ENCODE measurements around the gene SLX9. TPM values are rescaled to one million over a fixed set of nuclear protein-coding genes. Genes with fewer than 3 reads are reported as not detected.
"Not testable (repeated sequence)": the region's sequence is repeated elsewhere in the genome, so short reads cannot be mapped to it uniquely, and the experiment has no call there.

Gene SLX9
- total RNA-seq, 3 donors from 2014 or later, result 15.8 to 17.7 (median 17.0) TPM

- no peaks in the 10 kb centered on the region for H3K36me3 ChIP-seq
- peaks cover 8 to 24% of the 10 kb centered on the region in 2 donors for H3K4me1 ChIP-seq
- no peak overlapping the region for H3K4me3 ChIP-seq
- H3K27me3 ChIP-seq, result no peaks in the 10 kb centered on the region
- DNase-seq (ENCODE audit: low spot score in 2 of 2), result no peak
- H3K27ac ChIP-seq, result peak overlapping the region; percentile 85 to 89
- no peaks in the 10 kb centered on the region for H3K9me3 ChIP-seq
- no peak for TF ChIP-seq POLR2AphosphoS5 (IDR thresholded peaks at IDR 0.05)
- no peak for TF ChIP-seq CTCF (IDR thresholded peaks at IDR 0.05)
- no peak for TF ChIP-seq POLR2A (IDR thresholded peaks at IDR 0.05)
- intact Hi-C loops (cut with DNase I; ENCODE audit: low total_unique reads), result no loop called here
Observed at GRCh38 chr21:44926331-44927101, 13.3 kb upstream of the SLX9 start.

GRCh38 chr21:44927259-44927586 is 12.6 kb upstream of the SLX9 start:
- peak overlapping the region; percentile 85 to 89 for H3K27ac ChIP-seq
- H3K27me3 ChIP-seq, result peaks cover 0 to 3% of the 10 kb centered on the region in 2 donors
- TF ChIP-seq POLR2A (IDR thresholded peaks at IDR 0.05) (no peak), CTCF (IDR thresholded peaks at IDR 0.05) (no peak), POLR2AphosphoS5 (IDR thresholded peaks at IDR 0.05) (no peak)
- no peaks in the 10 kb centered on the region for H3K36me3 ChIP-seq
- H3K4me3 ChIP-seq, result no peak overlapping the region
- no peak for DNase-seq (ENCODE audit: low spot score in 2 of 2)
- no peaks in the 10 kb centered on the region for H3K9me3 ChIP-seq
- peaks cover 14 to 30% of the 10 kb centered on the region in 2 donors for H3K4me1 ChIP-seq
- intact Hi-C loops (cut with DNase I; ENCODE audit: low total_unique reads), result no loop called here

GRCh38 chr21:44927587-44928461 is 12.0 kb upstream of the SLX9 start:
- H3K4me1 ChIP-seq, result peaks cover 19 to 30% of the 10 kb centered on the region in 2 donors
- intact Hi-C loops (cut with DNase I; ENCODE audit: low total_unique reads), result no loop called here
- peak overlapping the region in 2 of 3 donors; percentile 13 to 51 for H3K4me3 ChIP-seq
- H3K27ac ChIP-seq, result peak overlapping the region; percentile 85 to 89
- no peaks in the 10 kb centered on the region for H3K36me3 ChIP-seq
- DNase-seq (ENCODE audit: low spot score in 2 of 2), result peak in 1 of 2 donors; percentile 68
- peaks cover 2 to 6% of the 10 kb centered on the region in 2 donors for H3K27me3 ChIP-seq
- no peaks in the 10 kb centered on the region for H3K9me3 ChIP-seq
- no peak for TF ChIP-seq POLR2A (IDR thresholded peaks at IDR 0.05)
- peak in 2 of 3 donors; percentile 31 to 61 for TF ChIP-seq POLR2AphosphoS5 (IDR thresholded peaks at IDR 0.05)
- peak in 1 of 3 donors; percentile 40 for TF ChIP-seq CTCF (IDR thresholded peaks at IDR 0.05)

GRCh38 chr21:44928500-44929241 is 11.2 kb upstream of the SLX9 start:
- DNase-seq (ENCODE audit: low spot score in 2 of 2); H3K27me3 ChIP-seq; H3K9me3 ChIP-seq; H3K36me3 ChIP-seq; intact Hi-C loops (cut with DNase I; ENCODE audit: low total_unique reads): not testable (repeated sequence)
- H3K4me1 ChIP-seq, result peaks cover 21 to 30% of the 10 kb centered on the region in 2 donors
- H3K4me3 ChIP-seq, result peak overlapping the region in 1 of 3 donors; percentile 51
- H3K27ac ChIP-seq, result peak overlapping the region; percentile 85 to 89

- TF ChIP-seq POLR2AphosphoS5 (IDR thresholded peaks at IDR 0.05) (no peak), POLR2A (IDR thresholded peaks at IDR 0.05) (no peak)
- no peak overlapping the region for H3K4me3 ChIP-seq
- no peak for DNase-seq (ENCODE audit: low spot score in 2 of 2)
- no peaks in the 10 kb centered on the region for H3K36me3 ChIP-seq
- H3K27ac ChIP-seq, result peak overlapping the region; percentile 85 to 89
- no peaks in the 10 kb centered on the region for H3K9me3 ChIP-seq
- peaks cover 21 to 30% of the 10 kb centered on the region in 2 donors for H3K4me1 ChIP-seq
- intact Hi-C loops (cut with DNase I; ENCODE audit: low total_unique reads), result no loop called here
- H3K27me3 ChIP-seq, result peaks cover 6 to 8% of the 10 kb centered on the region in 2 donors
Observed at GRCh38 chr21:44929242-44929798, 10.5 kb upstream of the SLX9 start.

Measured in breast epithelium (tissue), 4 donors.